Thoracic aorta (tissue), 2 donors: ENCODE data around the gene CABLES1. TPM values are rescaled to one million over a fixed set of nuclear protein-coding genes. Genes with fewer than 3 reads are reported as not detected.

Experiments used
- ATAC-seq: fragments of 150-250 bp; one replicate; pipeline ENCODE4 v1.8.0; 2017; ENCODE audit warnings: low read depth; ENCODE audit not compliant: insufficient number of reproducible peaks, low FRiP score
- DNase-seq: peaks from one replicate; pipeline ENCODE4 v3.0.0-alpha.2; 2020; ENCODE audit warnings: low spot score
- H3K27ac ChIP-seq, 2 donors: fragments of 200-600 bp; sonication (generic); 1 replicate in 1 of 2; 2 replicates in 1 of 2; pipeline ENCODE4 v1.5.1; 2016; ENCODE audit warnings: mild to moderate bottlenecking in 2 of 2, moderate library complexity in 2 of 2
- H3K27me3 ChIP-seq: fragments of 200-600 bp; sonication (generic); replicated peaks from 2 replicates; pipeline ENCODE4 v1.6.0; 2016; ENCODE audit warnings: mild to moderate bottlenecking; ENCODE audit not compliant: insufficient read depth
- H3K36me3 ChIP-seq: fragments of 200-600 bp; sonication (generic); one replicate; pipeline ENCODE4 v1.5.1; 2016
- H3K4me1 ChIP-seq, 2 donors: fragments of 200-600 bp; sonication (generic); 1 replicate in 1 of 2; 2 replicates in 1 of 2; pipeline versions ENCODE4 v1.5.1 to v1.6.0; 2016; ENCODE audit warnings: low read depth in 2 of 2, mild to moderate bottlenecking in 1 of 2; ENCODE audit not compliant: control insufficient read depth in 1 of 2
- H3K4me3 ChIP-seq: fragments of 200-600 bp; sonication (generic); 2 replicates; pipeline ENCODE4 v1.5.1; 2016; ENCODE audit warnings: mild to moderate bottlenecking
- H3K9me3 ChIP-seq: fragments of 200-600 bp; sonication (generic); 2 replicates; pipeline ENCODE4 v1.5.1; 2016
- CTCF ChIP-seq: fragments of 200-600 bp; sonication (generic); IDR thresholded peaks from one replicate; pipeline ENCODE4 v1.5.1; 2019; ENCODE audit warnings: antibody characterized with exemption
- total RNA-seq, 2 donors: library from RNA; depleted of rRNA; stranded (reverse); fragments of >200 nt; gene quantifications; one replicate each; pipeline versions ENCODE4 v1.1.0 to v1.2.3, GENCODE V29; 2016

CABLES1 gene
- total RNA-seq, 2 donors from 2014 or later: 25.7 to 28.7 TPM

- Histone ChIP-seq H3K36me3 (peaks cover 19% of the 10 kb centered on the region), H3K4me3 (no peak overlapping the region), H3K27ac (no peak overlapping the region), H3K4me1 (peaks cover 14 to 16% of the 10 kb centered on the region in 2 donors), H3K27me3 (no peaks in the 10 kb centered on the region), H3K9me3 (no peaks in the 10 kb centered on the region)
- no peak for TF ChIP-seq CTCF
- ATAC-seq (no peak), DNase-seq (no peak)
These were observed 112.0 kb downstream of the CABLES1 start for GRCh38 chr18:23247331-23247730.

DNA sequence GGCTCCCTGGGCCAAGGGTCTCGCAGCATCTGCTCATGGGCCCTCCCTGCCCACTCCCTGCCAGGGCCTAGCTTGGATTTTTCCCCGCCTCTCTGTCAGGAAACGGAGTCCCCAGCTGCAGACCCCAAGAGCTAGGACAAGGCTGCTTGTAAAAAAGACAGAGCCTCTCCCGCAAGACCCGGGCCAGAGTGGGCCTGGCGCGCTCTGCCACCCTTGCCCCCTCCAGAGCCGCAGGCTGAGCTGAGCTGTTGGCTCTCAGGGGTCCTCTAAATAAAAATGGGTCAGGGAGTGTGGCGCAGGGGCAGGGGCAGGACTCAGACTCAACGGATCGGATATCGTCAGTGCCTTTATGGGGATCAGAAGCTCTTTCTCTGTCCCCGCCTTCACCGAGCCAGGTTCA is 112.6 kb downstream of the CABLES1 start:
- peaks cover 14 to 16% of the 10 kb centered on the region in 2 donors for H3K4me1 ChIP-seq
- no peaks in the 10 kb centered on the region for H3K9me3 ChIP-seq
- DNase-seq (no peak), ATAC-seq (no peak)
- peaks cover 22% of the 10 kb centered on the region for H3K36me3 ChIP-seq
- no peak overlapping the region for H3K27ac ChIP-seq
- H3K4me3 ChIP-seq: no peak overlapping the region
- no peak for TF ChIP-seq CTCF
- no peaks in the 10 kb centered on the region for H3K27me3 ChIP-seq

GRCh38 chr18:23248826-23249225 is 113.5 kb downstream of the CABLES1 start:
- no peak for TF ChIP-seq CTCF
- peaks cover 31% of the 10 kb centered on the region for H3K36me3 ChIP-seq
- H3K9me3 ChIP-seq: no peaks in the 10 kb centered on the region
- DNase-seq (no peak), ATAC-seq (no peak)
- H3K4me1 ChIP-seq: peaks cover 14 to 16% of the 10 kb centered on the region in 2 donors
- no peak overlapping the region for H3K4me3 ChIP-seq
- H3K27ac ChIP-seq: no peak overlapping the region
- H3K27me3 ChIP-seq: no peaks in the 10 kb centered on the region

- no peaks in the 10 kb centered on the region for H3K9me3 ChIP-seq
- H3K4me1 ChIP-seq: peaks cover 14 to 16% of the 10 kb centered on the region in 2 donors
- no peak for TF ChIP-seq CTCF
- no peaks in the 10 kb centered on the region for H3K27me3 ChIP-seq
- no peak overlapping the region for H3K4me3 ChIP-seq
- H3K27ac ChIP-seq: no peak overlapping the region
- peaks cover 35% of the 10 kb centered on the region for H3K36me3 ChIP-seq
- no peak for ATAC-seq
- no peak for DNase-seq
These were observed 114.1 kb downstream of the CABLES1 start for GRCh38 chr18:23249348-23249747.

DNA sequence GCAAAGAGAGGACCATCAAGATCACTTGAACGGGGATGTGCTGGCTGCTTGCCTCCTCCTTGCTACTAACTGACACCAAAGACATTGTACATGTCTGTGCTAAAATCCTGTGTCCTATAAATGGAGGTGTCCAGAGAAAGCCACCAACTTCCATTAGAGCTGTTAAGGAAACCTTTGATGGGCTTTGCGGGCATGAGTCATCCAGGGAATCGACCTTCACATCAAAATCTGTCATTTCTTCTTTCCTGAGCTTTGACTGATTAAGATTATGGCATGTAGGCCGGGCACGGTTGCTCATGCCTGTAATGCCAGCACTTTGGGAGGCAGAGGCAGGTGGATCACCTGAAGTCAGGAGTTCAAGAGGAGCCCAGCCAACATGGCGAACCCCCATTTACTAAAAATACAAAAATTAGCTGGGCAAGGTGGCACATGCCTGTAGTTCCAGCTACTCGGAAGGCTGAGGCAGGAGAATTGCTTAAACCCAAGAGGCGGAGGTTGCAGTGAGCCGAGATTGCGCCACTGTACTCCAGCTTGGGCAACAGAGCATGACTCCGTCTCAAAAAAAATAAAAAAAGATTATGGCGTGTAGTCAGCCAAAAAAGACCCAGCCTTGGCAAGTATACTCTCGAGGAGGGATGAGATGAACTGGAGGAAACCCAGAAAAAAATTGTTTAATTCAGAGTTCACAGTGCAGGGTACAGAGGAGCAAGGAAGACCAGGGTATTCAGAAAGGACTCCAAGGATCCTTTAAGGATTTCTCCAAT is 115.8 kb downstream of the CABLES1 start:
- DNase-seq: peak; percentile 38
- peak overlapping the region; percentile 29 to 76 for H3K27ac ChIP-seq

More for the DNA sequence above, 115.8 kb downstream of the CABLES1 start:
- Histone ChIP-seq H3K27me3 (no peaks in the 10 kb centered on the region), H3K9me3 (no peaks in the 10 kb centered on the region), H3K36me3 (peaks cover 32% of the 10 kb centered on the region), H3K4me3 (no peak overlapping the region), H3K4me1 (peaks cover 14 to 16% of the 10 kb centered on the region in 2 donors)
- peak; percentile 26 for ATAC-seq
- no peak for TF ChIP-seq CTCF
